GM12878 (cell line): ENCODE measurements around the gene TMEM178A. TPM values are rescaled to one million over a fixed set of nuclear protein-coding genes. Genes with fewer than 3 reads are reported as not detected.

Experiments
- ATAC-seq: fragments of 200-7000 bp; cut with Tn5 transposase; 3 replicates; pipeline ENCODE4 v1.9.1; 2020; ENCODE audit warnings: mild to moderate bottlenecking, moderate library complexity
- BruUV-seq: library from RNA; stranded (reverse); fragments of 400-500 nt; replicated peaks from 2 replicates; lab custom pipeline; 2021; lab: Mats Ljungman, UMichigan
- CTCF ChIA-PET: fragments of 300-600 bp; sonication (Branson Sonifier 250); formaldehyde crosslinking; extraction: SDS; loops from one replicate; lab custom pipeline; 2021; ENCODE audit warnings: inconsistent platforms; lab: Yijun Ruan, JAX
- POLR2A ChIA-PET: fragments of 350-600 bp; formaldehyde crosslinking; extraction: SDS; loops from one replicate; lab custom pipeline; 2021; ENCODE audit warnings: inconsistent platforms; lab: Charles Lee
- RAD21 ChIA-PET: fragments of 300-600 bp; sonication (Branson Sonifier 250); formaldehyde crosslinking; loops from one replicate; lab custom pipeline; 2023; ENCODE audit warnings: antibody characterized with exemption; ENCODE audit not compliant: unreplicated experiment; lab: Charles Lee
- SMC1A ChIA-PET: fragments of 300-600 bp; sonication (Branson Sonifier 250); formaldehyde crosslinking; loops from one replicate; lab custom pipeline; 2023; ENCODE audit not compliant: unreplicated experiment, uncharacterized antibody; lab: Charles Lee
- DNase-seq: peaks from one replicate; pipeline ENCODE4 v3.0.0-alpha.2; 2011; ENCODE audit warnings: low read depth, low spot score
- FAIRE-seq: peaks from 3 replicates; lab custom pipeline; 2011; peaks lifted over from hg19 to GRCh38; lab: Jason Lieb, UNC
- H2AFZ ChIP-seq: 2 replicates; pipeline ENCODE4 v1.6.0; 2011; ENCODE audit warnings: low read depth, low read length, control low read depth; ENCODE audit not compliant: control insufficient read depth
- H3K27ac ChIP-seq: 2 replicates; pipeline ENCODE4 v1.5.1; 2011; ENCODE audit warnings: control low read depth; ENCODE audit not compliant: control insufficient read depth, insufficient read depth
- H3K27me3 ChIP-seq, 2 experiments: replicated peaks in 1 of 2; 2 replicates each; pipeline versions ENCODE4 v1.6.0 to v1.6.1; 2011; ENCODE audit warnings: low read length in 1 of 2; ENCODE audit not compliant: control insufficient read depth in 2 of 2, insufficient read depth in 2 of 2
- H3K36me3 ChIP-seq, 2 experiments: 2 replicates each; pipeline ENCODE4 v1.5.1; 2011; ENCODE audit warnings: low read length in 1 of 2; ENCODE audit not compliant: control insufficient read depth in 2 of 2, insufficient read depth in 2 of 2
- H3K4me1 ChIP-seq: 2 replicates; pipeline ENCODE4 v1.6.1; 2011; ENCODE audit warnings: mild to moderate bottlenecking, low read length, moderate library complexity, mixed read lengths; ENCODE audit not compliant: control insufficient read depth, insufficient read depth
- H3K4me2 ChIP-seq: 2 replicates; pipeline ENCODE4 v1.6.0; 2011; ENCODE audit warnings: control low read depth; ENCODE audit not compliant: control insufficient read depth, insufficient read depth
- H3K4me3 ChIP-seq: fragments of 200-600 bp; sonication (generic); 2 replicates; pipeline ENCODE4 v1.5.1; 2016
- H3K79me2 ChIP-seq: 2 replicates; pipeline ENCODE4 v1.6.0; 2011; ENCODE audit warnings: low read length; ENCODE audit not compliant: control insufficient read depth, insufficient read depth
- H3K9ac ChIP-seq: 2 replicates; pipeline ENCODE4 v1.8.0; 2011; ENCODE audit warnings: low read length, control low read depth, mixed read lengths; ENCODE audit not compliant: control insufficient read depth, insufficient read depth
- H3K9me3 ChIP-seq: replicated peaks from 3 replicates; pipeline ENCODE4 v1.5.1; 2011; ENCODE audit warnings: mild to moderate bottlenecking, low read length; ENCODE audit not compliant: control insufficient read depth, insufficient read depth
- H4K20me1 ChIP-seq: 2 replicates; pipeline ENCODE4 v1.6.0; 2011; ENCODE audit not compliant: control insufficient read depth, insufficient read depth
- ASH2L ChIP-seq: fragments of 300-600, 200-600 bp; sonication (generic); IDR thresholded peaks from 2 replicates; pipeline ENCODE4 v1.6.1; 2017; ENCODE audit warnings: low read depth, mild to moderate bottlenecking, borderline replicate concordance
- BCL11A ChIP-seq: IDR thresholded peaks from 2 replicates; pipeline ENCODE4 v1.6.1; 2011; ENCODE audit warnings: low read depth, low read length
- CUX1 ChIP-seq: IDR thresholded peaks from 2 replicates; pipeline ENCODE4 v1.6.1; 2012; ENCODE audit warnings: improper control_type of control experiment, low read depth, low read length; ENCODE audit not compliant: insufficient replicate concordance
- EGR1 ChIP-seq, 2 experiments: IDR thresholded peaks; 1 replicate in 1 of 2; 2 replicates in 1 of 2; pipeline ENCODE4 v1.6.1; 2011 to 2012; ENCODE audit warnings: low read depth in 2 of 2, low read length in 2 of 2, borderline replicate concordance in 1 of 2, mild to moderate bottlenecking in 1 of 2, moderate library complexity in 1 of 2
- KAT2A ChIP-seq: conservative IDR thresholded peaks from 2 replicates; pipeline ENCODE4 v1.6.1; 2011; ENCODE audit warnings: low read depth, low read length; ENCODE audit not compliant: control insufficient read depth
- MAX ChIP-seq: IDR thresholded peaks from 2 replicates; pipeline ENCODE4 v1.6.1; 2012; ENCODE audit warnings: low read depth, low read length, improper control_type of control experiment
- MEF2A ChIP-seq: IDR thresholded peaks from 2 replicates; pipeline ENCODE4 v1.6.1; 2011; ENCODE audit warnings: low read depth, mild to moderate bottlenecking, low read length, moderate library complexity; ENCODE audit not compliant: insufficient read depth
- MYB ChIP-seq: fragments of 150-350 bp; IDR thresholded peaks from 2 replicates; pipeline ENCODE4 v1.6.1; 2014; ENCODE audit warnings: mild to moderate bottlenecking, low read depth, low read length, borderline replicate concordance
- NFIC ChIP-seq: IDR thresholded peaks from 2 replicates; pipeline ENCODE4 v1.6.1; 2012; ENCODE audit warnings: low read depth, mild to moderate bottlenecking, inconsistent platforms, low read length, moderate library complexity
- NR2C1 ChIP-seq: fragments of 450-650 bp; IDR thresholded peaks from 2 replicates; pipeline ENCODE4 v1.6.1; 2017; ENCODE audit warnings: antibody characterized with exemption, mild to moderate bottlenecking, moderate library complexity
- RFX5 ChIP-seq: IDR thresholded peaks from 2 replicates; pipeline ENCODE4 v1.6.1; 2011; ENCODE audit warnings: low read depth, low read length, improper control_type of control experiment
- SIX5 ChIP-seq: IDR thresholded peaks from 2 replicates; pipeline ENCODE4 v1.6.1; 2011; ENCODE audit warnings: mild to moderate bottlenecking, low read depth, low read length, moderate library complexity; ENCODE audit not compliant: severe bottlenecking
- STAT3 ChIP-seq: IDR thresholded peaks from 2 replicates; pipeline ENCODE4 v1.6.1; 2011; ENCODE audit warnings: low read depth, low read length, improper control_type of control experiment
- TCF12 ChIP-seq: IDR thresholded peaks from 2 replicates; pipeline ENCODE4 v1.6.1; 2011; ENCODE audit warnings: low read depth, mild to moderate bottlenecking, low read length
- ZNF687 ChIP-seq: fragments of 450-650 bp; IDR thresholded peaks from 2 replicates; pipeline ENCODE4 v1.6.1; 2017; ENCODE audit warnings: mild to moderate bottlenecking, moderate library complexity
- WGBS: methylation state at CpG from one replicate; pipeline ENCODE4 v1.1.6; 2016; ENCODE audit warnings: low lambda C conversion rate; ENCODE audit not compliant: insufficient replicate concordance, insufficient coverage; ENCODE audit errors: missing lambda C conversion rate; 5-methylcytosine and 5-hydroxymethylcytosine counted together
- in situ Hi-C: fragments of 300-500 bp; cut with MboI; formaldehyde crosslinking; loops from 9 replicates; pipeline ENCODE4 v1.14.3; 2018; ENCODE audit warnings: mixed read lengths
- intact Hi-C: fragments of 100-400 bp; cut with micrococcal nuclease; formaldehyde crosslinking; loops from one replicate; pipeline ENCODE4 v1.14.2; 2022; ENCODE audit not compliant: unreplicated experiment
- polyA plus RNA-seq, 11 experiments: library from polyadenylated mRNA; depleted of rRNA in 4 of 11; unstranded in 6 of 11; stranded (reverse) in 5 of 11; fragments of >200 nt; fragmentation: Nextera tagmentation in 4 of 11; fragmentation: Illumina TruSeq in 1 of 11; extraction: Ambion mirVana in 4 of 11; extraction: Trizol in 1 of 11; gene quantifications; 1 replicate in 1 of 11; 2 replicates in 10 of 11; pipeline versions ENCODE4 v1.2.1 to v1.2.3, GENCODE V29; 2011 to 2016; ENCODE audit warnings: inconsistent platforms in 2 of 11, missing spikeins in 2 of 11, low read depth in 1 of 11
- total RNA-seq, 4 experiments: library from RNA; depleted of rRNA in 3 of 4; stranded (reverse); fragments of >200 nt in 3 of 4; fragmentation: Illumina TruSeq in 1 of 4; extraction: Trizol in 1 of 4; gene quantifications; 2 replicates each; pipeline versions ENCODE4 v1.2.1 to v1.2.3, GENCODE V29; 2013 to 2021

TMEM178A gene
- total and polyA plus RNA-seq, 10 of the 15 experiments (the other 5 are each of a cell fraction or from before 2014, with no cell fraction given): not detected

GRCh38 chr2:39755466-39755865, 89.7 kb downstream of the TMEM178A start (continued):
- TF ChIP-seq ZNF687 (no peak), MEF2A (no peak), SIX5 (no peak), MAX (no peak), KAT2A (no peak), RFX5 (no peak)
- TF ChIP-seq, all 136 proteins: peak for 0

- RAD21 ChIA-PET: no interaction called here
- Histone ChIP-seq H3K79me2 (no peaks in the 10 kb centered on the region), H4K20me1 (no peaks in the 10 kb centered on the region)
- TF ChIP-seq ASH2L (no peak), CUX1 (no peak), EGR1 (IDR thresholded peaks at IDR 0.05; ENCODE audit: borderline replicate concordance in 1 of 2, low read depth in 2 of 2, low read length in 2 of 2) (no peak), TCF12 (no peak), NFIC (no peak), BCL11A (no peak), MYB (no peak), STAT3 (no peak), NR2C1 (no peak)
- TF ChIP-seq, all 136 proteins: peak for 0
- ATAC-seq: no peak
- intact Hi-C loops (no loop called here), in situ Hi-C loops (no loop called here)
- ChIA-PET CTCF (no interaction called here), SMC1A (no interaction called here), POLR2A (no interaction called here)
- no peak overlapping the region for H3K4me2 ChIP-seq
- H3K9ac ChIP-seq: no peak overlapping the region
- H3K36me3 ChIP-seq: peaks cover 3 to 41% of the 10 kb centered on the region in 2 experiments; a peak in 3 of 4 replicates
- no peaks in the 10 kb centered on the region for H3K9me3 ChIP-seq
- DNase-seq: no peak
- no peaks in the 10 kb centered on the region for H3K4me1 ChIP-seq
- WGBS: 100% methylated on average over 4 of the region's 4 CpGs
- no peak for FAIRE-seq
- H3K27ac ChIP-seq: no peak overlapping the region
- H3K4me3 ChIP-seq: no peak overlapping the region
- H2AFZ ChIP-seq: no peak overlapping the region
- no peaks in the 10 kb centered on the region for H3K27me3 ChIP-seq
- BruUV-seq: no TSS peak
Observed at GRCh38 chr2:39757156-39757555, 91.4 kb downstream of the TMEM178A start.
